DOHH2 (cell line): Measurements from ENCODE around the gene SLC1A5.

Experiments
- H3F3A ChIP-seq: fragments of 200-600 bp; sonication (generic), shearing (Covaris generic); 2 replicates; pipeline ENCODE4 v1.6.0; 2016; ENCODE audit warnings: antibody characterized with exemption, mild to moderate bottlenecking; ENCODE audit not compliant: control insufficient read depth, insufficient read depth
- H3K27ac ChIP-seq: fragments of 200-600 bp; sonication (generic); 2 replicates; pipeline ENCODE4 v1.5.1; 2014; ENCODE audit warnings: low read depth, mild to moderate bottlenecking, low read length, moderate library complexity
- H3K27me3 ChIP-seq: fragments of 200-600 bp; sonication (generic); 2 replicates; pipeline ENCODE4 v1.6.1; 2014; ENCODE audit warnings: mild to moderate bottlenecking, low read length, mixed read lengths; ENCODE audit not compliant: control insufficient read depth
- H3K36me3 ChIP-seq: fragments of 200-600 bp; sonication (generic); 2 replicates; pipeline ENCODE4 v1.6.1; 2014; ENCODE audit warnings: mild to moderate bottlenecking, low read length, moderate library complexity, mixed read lengths; ENCODE audit not compliant: control insufficient read depth
- H3K4me1 ChIP-seq: fragments of 200-600 bp; sonication (generic); 2 replicates; pipeline ENCODE4 v1.6.1; 2014; ENCODE audit warnings: mild to moderate bottlenecking, low read length, mixed read lengths; ENCODE audit not compliant: control insufficient read depth
- H3K4me2 ChIP-seq: fragments of 200-600 bp; sonication (generic); 2 replicates; pipeline ENCODE4 v1.6.0; 2014; ENCODE audit warnings: mild to moderate bottlenecking, low read length, moderate library complexity
- H3K4me3 ChIP-seq: fragments of 200-600 bp; sonication (generic); 2 replicates; pipeline ENCODE4 v1.5.1; 2014; ENCODE audit warnings: mild to moderate bottlenecking, low read length, mixed read lengths
- H3K79me2 ChIP-seq: fragments of 200-600 bp; sonication (generic); 2 replicates; pipeline ENCODE4 v1.6.1; 2014; ENCODE audit warnings: mild to moderate bottlenecking, low read length, mixed read lengths; ENCODE audit not compliant: control insufficient read depth
- H3K9me2 ChIP-seq: fragments of 200-600 bp; sonication (generic); replicated peaks from 2 replicates; pipeline ENCODE4 v1.6.1; 2014; ENCODE audit warnings: mild to moderate bottlenecking, low read length, mixed read lengths; ENCODE audit not compliant: control insufficient read depth
- H3K9me3 ChIP-seq: fragments of 200-600 bp; sonication (generic); 2 replicates; pipeline ENCODE4 v1.6.1; 2014; ENCODE audit warnings: antibody characterized with exemption, low read length, mixed read lengths; ENCODE audit not compliant: control insufficient read depth, insufficient read depth
- H4K20me1 ChIP-seq: fragments of 200-600 bp; sonication (generic); 2 replicates; pipeline ENCODE4 v1.6.0; 2014; ENCODE audit warnings: low read depth, mild to moderate bottlenecking, antibody characterized with exemption, low read length, moderate library complexity; ENCODE audit not compliant: control insufficient read depth, insufficient read depth
- EZH2phosphoT487 ChIP-seq: fragments of 200-600 bp; sonication (generic); IDR thresholded peaks from 2 replicates; pipeline ENCODE4 v1.6.1; 2017; ENCODE audit warnings: borderline replicate concordance, mild to moderate bottlenecking, antibody characterized with exemption, low read length, moderate library complexity, mixed read lengths
- TF ChIP-seq, protein P1 (sequence below): fragments of 200-600 bp; sonication (generic); IDR thresholded peaks from one replicate; pipeline ENCODE4 v1.5.1; 2014; ENCODE audit warnings: antibody characterized with exemption, mild to moderate bottlenecking, low read depth, low read length; ENCODE audit not compliant: poor library complexity, severe bottlenecking

Gene SLC1A5

DNA sequence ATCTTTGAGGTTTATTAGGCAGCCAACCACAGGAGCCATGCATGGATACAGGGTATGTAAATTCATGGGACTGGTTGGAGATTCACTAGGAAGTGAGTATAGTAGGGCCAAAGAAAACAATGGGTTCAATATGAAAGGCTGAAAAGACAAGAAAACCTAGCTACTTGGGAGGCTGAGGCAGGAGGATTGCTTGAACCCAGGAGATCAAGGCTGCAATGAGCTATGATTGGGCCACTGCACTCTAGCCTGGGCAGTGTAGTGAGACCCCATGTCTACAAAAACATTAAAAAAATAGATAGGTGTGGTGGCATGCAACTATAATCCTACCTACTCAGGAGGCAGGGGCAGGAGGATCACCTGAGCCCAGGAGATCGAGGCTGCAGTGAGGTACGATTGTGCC, 10.3 kb upstream of the SLC1A5 start:
- Histone ChIP-seq H3K4me2 (no peak overlapping the region), H3K27ac (no peak overlapping the region), H3F3A (no peaks in the 10 kb centered on the region), H3K9me2 (no peaks in the 10 kb centered on the region), H3K27me3 (peaks cover 11% of the 10 kb centered on the region), H3K79me2 (no peaks in the 10 kb centered on the region), H3K9me3 (no peaks in the 10 kb centered on the region), H3K36me3 (no peaks in the 10 kb centered on the region), H4K20me1 (no peaks in the 10 kb centered on the region), H3K4me1 (no peaks in the 10 kb centered on the region), H3K4me3 (no peak overlapping the region)
- TF ChIP-seq, protein P1, sequence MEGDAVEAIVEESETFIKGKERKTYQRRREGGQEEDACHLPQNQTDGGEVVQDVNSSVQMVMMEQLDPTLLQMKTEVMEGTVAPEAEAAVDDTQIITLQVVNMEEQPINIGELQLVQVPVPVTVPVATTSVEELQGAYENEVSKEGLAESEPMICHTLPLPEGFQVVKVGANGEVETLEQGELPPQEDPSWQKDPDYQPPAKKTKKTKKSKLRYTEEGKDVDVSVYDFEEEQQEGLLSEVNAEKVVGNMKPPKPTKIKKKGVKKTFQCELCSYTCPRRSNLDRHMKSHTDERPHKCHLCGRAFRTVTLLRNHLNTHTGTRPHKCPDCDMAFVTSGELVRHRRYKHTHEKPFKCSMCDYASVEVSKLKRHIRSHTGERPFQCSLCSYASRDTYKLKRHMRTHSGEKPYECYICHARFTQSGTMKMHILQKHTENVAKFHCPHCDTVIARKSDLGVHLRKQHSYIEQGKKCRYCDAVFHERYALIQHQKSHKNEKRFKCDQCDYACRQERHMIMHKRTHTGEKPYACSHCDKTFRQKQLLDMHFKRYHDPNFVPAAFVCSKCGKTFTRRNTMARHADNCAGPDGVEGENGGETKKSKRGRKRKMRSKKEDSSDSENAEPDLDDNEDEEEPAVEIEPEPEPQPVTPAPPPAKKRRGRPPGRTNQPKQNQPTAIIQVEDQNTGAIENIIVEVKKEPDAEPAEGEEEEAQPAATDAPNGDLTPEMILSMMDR, result no peak
- no peak for TF ChIP-seq EZH2phosphoT487

GRCh38 chr19:46797881-46798280, 9.5 kb upstream of the SLC1A5 start:
- H4K20me1 ChIP-seq, result no peaks in the 10 kb centered on the region
- H3F3A ChIP-seq, result no peaks in the 10 kb centered on the region
- no peaks in the 10 kb centered on the region for H3K4me1 ChIP-seq
- H3K9me3 ChIP-seq, result no peaks in the 10 kb centered on the region
- H3K27me3 ChIP-seq, result peaks cover 11% of the 10 kb centered on the region
- no peaks in the 10 kb centered on the region for H3K79me2 ChIP-seq
- no peaks in the 10 kb centered on the region for H3K36me3 ChIP-seq
- H3K27ac ChIP-seq, result no peak overlapping the region
- no peaks in the 10 kb centered on the region for H3K9me2 ChIP-seq
- no peak overlapping the region for H3K4me2 ChIP-seq
- TF ChIP-seq, protein P1, result no peak
- no peak for TF ChIP-seq EZH2phosphoT487
- no peak overlapping the region for H3K4me3 ChIP-seq

GRCh38 chr19:46791944-46792343, 3.5 kb upstream of the SLC1A5 start:
- no peak for TF ChIP-seq EZH2phosphoT487
- TF ChIP-seq, protein P1, result no peak
- Histone ChIP-seq H3K79me2 (peaks cover 14% of the 10 kb centered on the region), H3K4me3 (no peak overlapping the region), H3K36me3 (peaks cover 13% of the 10 kb centered on the region), H3K9me2 (no peaks in the 10 kb centered on the region), H3K9me3 (no peaks in the 10 kb centered on the region; the same call in 1 of the 2 replicates), H3K27ac (no peak overlapping the region), H3K4me1 (peaks cover 15% of the 10 kb centered on the region), H3K27me3 (peaks cover 19% of the 10 kb centered on the region), H3F3A (no peaks in the 10 kb centered on the region), H3K4me2 (no peak overlapping the region), H4K20me1 (no peaks in the 10 kb centered on the region)
